HG03565 (cell line): ENCODE results near the gene PLN.
A peak's percentile ranks its signal among the peaks of the same experiment; 100 is the strongest.

ENCODE experiments used
- ATAC-seq: cut with Tn5 transposase; IDR thresholded peaks from one replicate; pipeline ENCODE4 v1.9.1; 2021; ENCODE audit warnings: mild to moderate bottlenecking, moderate library complexity; ENCODE audit not compliant: unreplicated experiment

The PLN gene

GRCh38 chr6:118536478-118536877 is 11.6 kb upstream of the PLN start:
- ATAC-seq = no peak

DNA sequence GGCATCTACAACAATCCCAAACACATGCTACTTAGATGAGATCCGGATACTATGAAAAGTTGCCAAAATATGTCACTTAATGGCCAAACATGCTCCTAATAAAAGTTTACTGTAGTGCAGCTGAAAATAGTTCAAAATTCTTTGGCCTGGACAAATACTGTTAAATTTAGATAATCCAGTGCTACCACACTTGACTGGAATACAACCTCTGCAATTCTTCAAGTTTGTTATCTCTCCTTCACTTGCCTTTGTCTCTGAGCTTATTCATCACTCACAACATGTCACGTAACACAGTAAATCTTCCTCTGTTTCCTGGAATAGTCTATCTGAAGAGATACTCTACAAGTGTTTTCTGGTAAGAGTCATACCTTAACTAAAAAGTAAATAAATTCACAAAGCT is 10.5 kb upstream of the PLN start:
- no peak for ATAC-seq

DNA sequence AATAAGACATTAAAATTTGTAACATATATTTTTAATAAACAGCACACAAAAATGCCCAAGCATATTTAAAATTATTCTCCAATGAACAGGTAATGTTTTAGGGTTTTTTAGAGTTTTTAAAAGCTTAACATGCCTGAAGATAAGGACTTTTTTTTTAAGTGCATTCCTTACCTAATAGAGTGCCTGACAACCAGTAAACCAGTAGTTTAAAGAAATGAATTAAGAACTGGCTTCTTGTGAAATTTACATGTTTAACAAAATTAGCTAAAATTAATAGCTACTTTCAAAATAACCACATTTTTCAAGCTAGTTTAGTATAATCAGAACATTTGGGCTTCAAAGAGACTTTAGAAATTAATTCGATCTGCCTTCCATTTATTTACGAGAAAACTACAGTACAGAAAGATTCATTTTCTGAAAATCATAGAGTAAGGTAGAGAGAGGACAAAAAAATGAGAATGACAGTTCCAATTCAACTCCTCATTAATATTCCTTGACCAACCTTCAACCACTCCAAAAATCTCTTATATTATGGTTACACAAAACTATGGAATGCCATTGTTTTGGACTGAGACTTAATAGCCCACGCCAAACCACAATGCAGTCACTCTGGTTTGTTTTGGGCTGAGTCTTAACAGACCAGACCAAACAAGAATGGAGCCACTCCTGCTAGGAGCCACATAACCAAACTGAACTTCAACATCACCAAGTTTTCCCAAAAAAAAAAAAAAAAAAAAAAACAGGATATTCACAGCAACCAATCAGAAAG is 5.7 kb upstream of the PLN start:
- no peak for ATAC-seq

GRCh38 chr6:118544105-118544504 is 4.0 kb upstream of the PLN start:
- ATAC-seq = no peak

DNA sequence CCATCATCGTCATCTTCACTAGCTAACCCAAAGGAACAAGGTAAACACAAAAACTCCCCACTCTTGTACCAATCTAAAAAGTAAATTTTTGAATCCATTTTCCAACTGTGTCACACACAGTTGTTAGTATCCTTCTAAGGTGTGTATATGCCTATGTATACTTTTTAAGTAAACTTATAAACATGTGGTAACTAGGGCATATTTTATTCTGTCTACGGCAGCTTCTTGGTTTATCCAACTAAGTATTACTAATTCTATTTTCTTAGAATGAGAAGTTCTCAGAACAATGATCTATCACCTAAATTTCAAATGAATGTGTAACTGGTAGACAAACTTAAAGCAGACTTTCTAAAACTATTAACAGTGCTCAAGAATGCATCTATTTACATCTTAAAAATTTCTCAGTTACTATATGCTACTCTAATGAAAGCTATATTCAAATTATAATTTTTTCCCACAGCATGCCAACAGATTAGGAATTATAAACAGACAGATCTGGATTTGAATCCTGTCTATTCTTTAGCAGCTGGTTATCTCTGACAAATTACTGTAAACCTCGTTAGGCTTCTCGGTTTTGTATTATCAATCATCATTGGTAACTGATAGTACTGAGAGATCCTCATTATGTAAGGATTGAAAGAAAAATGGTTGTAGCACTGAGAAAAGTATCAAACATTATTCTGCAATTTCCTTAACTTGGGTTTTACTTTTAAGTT is 1.8 kb upstream of the PLN start:
- no peak for ATAC-seq

DNA sequence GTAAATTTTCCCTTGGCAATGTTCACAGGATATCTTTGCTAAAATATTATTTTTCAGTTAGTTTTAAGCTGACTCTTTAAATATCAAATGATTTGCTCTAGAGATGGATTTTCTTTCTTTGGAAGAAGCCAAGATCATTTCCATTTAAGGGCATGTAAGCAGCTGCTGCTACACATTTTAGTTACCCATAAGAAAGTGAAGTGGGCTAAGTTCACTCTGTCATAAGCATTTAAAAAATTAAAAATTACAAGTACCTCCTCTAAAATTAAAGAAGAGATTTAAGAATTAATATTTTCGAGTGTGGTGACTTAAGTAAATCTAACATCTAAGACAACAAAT is 1.2 kb upstream of the PLN start:
- no peak for ATAC-seq

DNA sequence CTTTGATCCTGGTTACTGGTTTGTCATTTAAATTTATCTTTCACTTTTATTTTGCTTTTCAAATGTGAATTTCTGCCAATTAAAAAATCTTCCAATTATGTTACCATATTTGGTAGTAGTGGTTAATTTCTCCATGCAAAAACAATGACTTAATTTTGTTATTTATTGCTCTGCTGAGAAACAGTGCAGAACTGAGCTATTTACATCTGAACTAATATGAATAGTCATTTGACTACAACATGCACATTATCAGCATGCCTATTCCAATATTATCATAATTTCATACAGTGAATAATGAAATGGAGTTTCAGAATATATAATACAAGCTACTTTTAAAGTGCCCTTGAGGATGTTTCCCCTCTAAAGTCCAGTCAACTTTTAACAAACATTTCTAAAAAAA is 517 bp downstream of the PLN start:
- no peak for ATAC-seq

DNA sequence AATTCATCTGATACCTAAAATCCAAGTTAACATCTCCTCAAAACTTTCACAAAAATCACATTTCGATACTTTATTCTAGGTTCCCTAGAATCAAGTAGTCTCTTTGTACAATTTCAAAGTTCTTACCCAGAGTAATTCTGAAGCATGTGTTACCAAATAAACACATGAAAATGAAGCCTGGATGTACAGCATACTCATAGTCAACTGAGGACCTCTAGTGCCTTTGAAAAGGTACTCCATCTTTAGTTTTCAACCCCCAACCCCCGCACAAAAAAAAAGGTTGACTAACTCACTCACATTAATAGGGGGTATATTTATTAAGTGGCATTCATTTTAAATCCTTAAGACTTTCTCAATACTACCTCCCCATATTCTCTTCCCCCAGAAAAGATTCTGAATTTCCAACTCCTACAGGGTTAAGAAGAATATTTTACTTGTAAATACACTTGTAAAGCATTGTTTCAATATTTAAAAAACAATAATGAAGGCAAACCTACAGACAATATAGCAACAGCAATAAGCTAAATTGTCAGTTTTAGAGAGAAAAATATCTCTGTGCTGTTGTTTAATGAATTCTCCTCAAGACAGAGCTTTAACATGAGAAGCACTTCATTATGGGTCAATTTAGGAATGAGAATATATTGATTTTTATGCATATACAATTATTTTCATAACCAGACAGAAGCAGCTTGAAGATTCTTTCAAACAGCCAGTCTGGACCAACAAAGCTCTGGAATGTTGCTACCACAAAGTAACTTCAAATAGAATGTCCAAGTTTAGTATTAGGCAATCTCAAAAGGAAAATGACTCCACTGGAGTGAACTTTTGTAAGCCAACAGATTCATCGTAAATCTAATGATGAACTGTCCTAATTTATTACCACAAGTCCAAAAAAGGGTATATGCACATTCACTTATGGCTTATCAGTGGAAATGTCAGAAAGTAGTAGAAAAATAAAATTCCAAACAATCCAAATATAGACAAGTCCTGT is 3.3 kb downstream of the PLN start:
- peak; percentile 89 for ATAC-seq

GRCh38 chr6:118553132-118553531 is 5.0 kb downstream of the PLN start:
- no peak for ATAC-seq

GRCh38 chr6:118554698-118555097 is 6.6 kb downstream of the PLN start:
- ATAC-seq = no peak

GRCh38 chr6:118558464-118559217 is 10.5 kb downstream of the PLN start:
- ATAC-seq = no peak

DNA sequence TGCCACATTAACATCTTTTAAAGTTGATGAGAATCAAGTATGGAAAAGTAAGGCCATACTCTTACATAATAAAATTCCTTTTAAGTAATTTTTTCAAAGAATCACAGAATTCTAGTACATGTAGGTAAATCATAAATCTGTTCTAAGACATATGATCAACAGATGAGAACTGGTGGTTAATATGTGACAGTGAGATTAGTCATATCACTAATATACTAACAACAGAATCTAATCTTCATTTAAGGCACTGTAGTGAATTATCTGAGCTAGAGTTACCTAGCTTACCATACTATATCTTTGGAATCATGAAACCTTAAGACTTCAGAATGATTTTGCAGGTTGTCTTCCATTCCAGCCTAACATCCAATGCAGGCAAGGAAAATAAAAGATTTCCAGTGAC is 11.6 kb downstream of the PLN start:
- ATAC-seq = no peak

GRCh38 chr6:118562248-118562647 is 14.2 kb downstream of the PLN start:
- no peak for ATAC-seq

DNA sequence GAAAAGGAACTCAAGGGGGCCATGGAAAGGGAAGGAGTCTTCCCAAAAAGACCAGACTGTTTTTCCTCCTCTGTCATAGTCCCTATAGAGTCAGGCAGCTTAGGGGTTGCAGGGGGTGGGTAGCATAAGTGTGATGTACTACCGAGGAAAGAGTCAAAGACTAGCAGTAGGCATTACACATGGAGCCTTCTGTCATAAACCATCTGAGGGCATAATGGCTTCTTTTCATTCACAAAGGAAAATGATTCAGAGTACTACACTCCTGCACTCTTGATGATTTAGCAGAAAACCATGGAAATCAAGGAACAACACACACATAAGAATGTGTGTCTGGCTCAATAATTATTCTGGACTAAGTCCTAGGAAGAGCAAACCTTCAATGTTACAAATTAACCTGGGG is 14.9 kb downstream of the PLN start:
- no peak for ATAC-seq

GRCh38 chr6:118565311-118565960 is 17.3 kb downstream of the PLN start:
- ATAC-seq = peak; percentile 99

DNA sequence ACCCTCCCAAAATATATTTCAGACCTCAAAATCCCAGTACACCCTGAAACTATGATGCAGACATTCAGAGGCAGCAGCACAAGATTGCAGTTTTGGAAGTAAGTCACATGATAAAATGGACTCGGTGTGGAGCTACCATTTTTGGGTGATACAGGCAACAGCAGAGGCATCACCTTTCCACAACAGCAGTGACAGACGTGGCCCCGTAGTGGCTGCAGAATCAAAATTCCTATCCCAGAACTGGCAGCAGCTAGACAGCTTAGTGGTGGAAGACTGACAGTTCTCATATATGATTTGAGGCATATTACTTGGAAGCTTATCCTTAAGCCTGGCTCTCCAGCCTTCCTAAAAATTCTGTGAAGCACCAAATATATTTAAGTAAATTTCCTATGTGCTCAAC is 19.9 kb downstream of the PLN start:
- no peak for ATAC-seq

GRCh38 chr6:118569498-118569897 is 21.4 kb downstream of the PLN start:
- no peak for ATAC-seq

DNA sequence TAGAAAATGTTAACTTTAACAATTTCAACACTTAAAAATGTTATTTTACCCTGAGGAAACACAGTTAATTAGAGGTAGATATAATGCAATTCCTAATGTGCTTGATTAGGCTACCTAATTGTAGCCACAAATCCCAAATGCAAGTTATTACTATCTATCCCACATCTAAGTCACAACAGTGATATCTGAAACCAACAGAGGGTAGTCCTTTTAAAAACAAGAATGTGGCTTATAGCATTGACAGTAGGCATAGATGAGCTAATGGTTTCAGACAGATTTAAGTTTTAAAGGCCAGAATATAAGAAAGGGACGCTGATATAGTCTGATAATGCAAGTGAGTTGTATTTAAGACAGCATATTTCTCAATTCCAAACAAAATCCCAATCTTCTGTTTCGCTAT is 23.0 kb downstream of the PLN start:
- ATAC-seq = no peak

DNA sequence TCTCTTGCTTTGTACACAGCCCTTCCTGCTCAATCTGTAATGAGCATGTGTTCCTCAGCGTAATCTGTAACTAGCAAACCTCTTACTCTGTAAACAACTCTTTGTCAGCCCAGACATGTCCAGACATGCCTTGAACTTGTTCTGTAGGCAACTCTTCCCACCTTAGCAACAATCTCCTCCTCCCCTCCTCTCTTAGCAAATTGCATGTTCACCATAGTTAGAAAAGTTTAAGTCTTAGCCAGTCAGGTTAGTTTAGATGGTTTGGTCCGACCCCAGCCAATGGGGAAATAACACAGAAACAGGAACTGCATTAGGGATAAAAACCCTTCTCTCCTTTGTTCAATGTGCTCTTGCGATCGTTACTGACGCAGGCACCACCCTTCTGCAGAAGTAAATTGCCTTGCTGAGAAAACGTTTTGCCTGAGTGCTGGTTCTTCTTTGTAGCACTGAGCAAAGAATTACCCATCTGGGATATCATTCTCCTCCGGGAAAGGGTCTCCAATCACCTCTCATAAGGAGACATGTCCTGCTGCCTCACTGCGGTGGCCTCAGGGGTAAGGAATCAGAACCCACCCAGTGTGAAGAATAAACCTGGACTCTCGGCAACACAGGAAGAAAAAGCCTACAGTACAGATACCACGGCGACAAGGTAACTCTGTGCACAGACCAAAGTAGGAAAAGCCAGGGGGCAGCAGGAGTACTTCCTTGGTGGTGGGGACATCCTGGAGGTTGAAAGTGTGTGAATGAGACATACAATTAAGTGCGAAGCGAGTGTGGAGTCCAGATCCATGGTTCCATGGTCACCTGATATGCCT is 26.2 kb downstream of the PLN start:
- no peak for ATAC-seq
